OCI-LY1 (cell line): ENCODE data around the gene TREH.

Experiments
- H2AFZ ChIP-seq: fragments of 200-600 bp; sonication (generic), shearing (Covaris generic); 2 replicates; pipeline ENCODE4 v1.6.0; 2014; ENCODE audit warnings: antibody characterized with exemption, mild to moderate bottlenecking, low read length
- H3F3A ChIP-seq: fragments of 200-600 bp; sonication (generic), shearing (Covaris generic); 2 replicates; pipeline ENCODE4 v1.6.0; 2014; ENCODE audit warnings: mild to moderate bottlenecking, antibody characterized with exemption, low read length, moderate library complexity; ENCODE audit not compliant: insufficient read depth
- H3K27ac ChIP-seq: fragments of 200-600 bp; sonication (generic); 2 replicates; pipeline ENCODE4 v1.5.1; 2014; ENCODE audit warnings: low read length, mixed run types, mild to moderate bottlenecking, low read depth; ENCODE audit not compliant: poor library complexity, severe bottlenecking
- H3K27me3 ChIP-seq: fragments of 200-600 bp; sonication (generic); 2 replicates; pipeline ENCODE4 v1.6.0; 2014; ENCODE audit warnings: antibody characterized with exemption, mild to moderate bottlenecking, low read length, moderate library complexity; ENCODE audit not compliant: insufficient read depth
- H3K36me3 ChIP-seq: fragments of 200-600 bp; sonication (generic); 2 replicates; pipeline ENCODE4 v1.6.1; 2014; ENCODE audit warnings: mild to moderate bottlenecking, antibody characterized with exemption, low read length, moderate library complexity, mixed read lengths; ENCODE audit not compliant: insufficient read depth
- H3K4me1 ChIP-seq: fragments of 200-600 bp; sonication (generic); 2 replicates; pipeline ENCODE4 v1.5.1; 2014; ENCODE audit warnings: mild to moderate bottlenecking, low read length, moderate library complexity; ENCODE audit not compliant: insufficient read depth, severe bottlenecking
- H3K4me2 ChIP-seq: fragments of 200-600 bp; sonication (generic), shearing (Covaris generic); 2 replicates; pipeline ENCODE4 v1.6.1; 2014; ENCODE audit warnings: low read length
- H3K4me3 ChIP-seq: fragments of 200-600 bp; sonication (generic); 2 replicates; pipeline ENCODE4 v1.5.1; 2014; ENCODE audit warnings: low read length, low read depth, mild to moderate bottlenecking, mixed read lengths; ENCODE audit not compliant: poor library complexity, severe bottlenecking
- H3K79me2 ChIP-seq: fragments of 200-600 bp; shearing (Covaris generic); 2 replicates; pipeline ENCODE4 v1.6.1; 2016; ENCODE audit warnings: mixed run types, low read length, mixed read lengths; ENCODE audit not compliant: insufficient read depth
- H3K9ac ChIP-seq: fragments of 200-600 bp; sonication (generic), shearing (Covaris generic); 2 replicates; pipeline ENCODE4 v1.6.1; 2014; ENCODE audit warnings: mild to moderate bottlenecking, low read length, mixed read lengths
- H3K9me2 ChIP-seq: fragments of 200-600 bp; sonication (generic), shearing (Covaris generic); 2 replicates; pipeline ENCODE4 v1.6.1; 2014; ENCODE audit warnings: low read depth, mild to moderate bottlenecking, low read length, mixed read lengths
- H3K9me3 ChIP-seq: fragments of 200-600 bp; shearing (Covaris generic); 2 replicates; pipeline ENCODE4 v1.6.1; 2014; ENCODE audit warnings: low read length, mixed read lengths
- H4K20me1 ChIP-seq: fragments of 200-600 bp; sonication (generic), shearing (Covaris generic); 2 replicates; pipeline ENCODE4 v1.6.0; 2016; ENCODE audit warnings: mild to moderate bottlenecking, low read length; ENCODE audit not compliant: insufficient read depth
- EZH2 ChIP-seq: fragments of 200-600 bp; sonication (generic), shearing (Covaris generic); IDR thresholded peaks from 2 replicates; pipeline ENCODE4 v1.8.0; 2017; ENCODE audit warnings: borderline replicate concordance, mixed run types, mild to moderate bottlenecking, antibody characterized with exemption, low read length, moderate library complexity, mixed read lengths
- TF ChIP-seq, protein P1 (sequence below): fragments of 200-600 bp; sonication (generic), shearing (Covaris generic); IDR thresholded peaks from 2 replicates; pipeline ENCODE4 v1.5.1; 2017; ENCODE audit warnings: mild to moderate bottlenecking, antibody characterized with exemption, low read length, moderate library complexity, mixed read lengths

Gene TREH

DNA sequence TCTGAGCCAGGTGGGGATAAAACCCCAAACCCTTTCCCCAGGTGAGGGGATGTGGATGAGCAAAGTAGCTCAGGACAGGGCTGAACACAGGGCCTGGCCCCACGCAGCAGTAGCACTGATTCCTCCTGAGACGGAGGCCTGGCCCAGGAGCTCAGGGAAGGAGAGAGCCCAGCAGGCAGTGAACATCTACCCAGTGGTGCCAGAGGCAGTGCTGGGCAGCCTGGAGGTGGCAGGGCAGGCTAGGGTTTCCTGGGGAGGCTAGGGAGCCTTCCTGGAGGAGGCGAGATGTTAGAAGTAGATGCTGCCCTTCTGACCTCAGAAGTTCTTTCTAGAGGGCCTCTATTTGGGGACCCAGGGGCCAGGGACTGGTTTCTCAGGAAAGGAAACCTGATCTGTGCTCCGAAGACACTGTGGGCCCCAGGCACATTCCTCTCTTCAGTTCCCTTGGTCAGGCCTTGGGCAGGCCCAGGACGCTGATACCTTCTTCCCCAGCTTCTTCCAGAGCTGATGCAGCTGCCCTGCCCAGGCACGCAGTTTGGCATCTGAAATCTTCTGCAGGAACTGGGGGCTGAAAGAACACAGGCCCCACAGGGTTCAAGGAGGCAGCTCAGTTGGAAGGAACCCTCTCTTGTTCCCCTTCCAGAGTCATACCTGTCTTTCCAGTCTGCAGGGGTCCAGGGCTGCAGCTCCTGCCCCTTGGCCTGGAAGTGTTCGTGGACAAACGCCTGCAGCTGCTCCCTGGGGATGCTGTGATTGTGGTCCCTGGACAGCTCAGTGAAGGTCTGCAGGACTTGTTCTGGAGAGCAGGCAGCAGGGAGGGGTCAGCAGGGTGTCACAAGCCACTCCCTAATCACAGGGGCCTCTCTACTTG is 16.8 kb downstream of the TREH start:
- peaks cover 10% of the 10 kb centered on the region for H3K4me1 ChIP-seq

DNA sequence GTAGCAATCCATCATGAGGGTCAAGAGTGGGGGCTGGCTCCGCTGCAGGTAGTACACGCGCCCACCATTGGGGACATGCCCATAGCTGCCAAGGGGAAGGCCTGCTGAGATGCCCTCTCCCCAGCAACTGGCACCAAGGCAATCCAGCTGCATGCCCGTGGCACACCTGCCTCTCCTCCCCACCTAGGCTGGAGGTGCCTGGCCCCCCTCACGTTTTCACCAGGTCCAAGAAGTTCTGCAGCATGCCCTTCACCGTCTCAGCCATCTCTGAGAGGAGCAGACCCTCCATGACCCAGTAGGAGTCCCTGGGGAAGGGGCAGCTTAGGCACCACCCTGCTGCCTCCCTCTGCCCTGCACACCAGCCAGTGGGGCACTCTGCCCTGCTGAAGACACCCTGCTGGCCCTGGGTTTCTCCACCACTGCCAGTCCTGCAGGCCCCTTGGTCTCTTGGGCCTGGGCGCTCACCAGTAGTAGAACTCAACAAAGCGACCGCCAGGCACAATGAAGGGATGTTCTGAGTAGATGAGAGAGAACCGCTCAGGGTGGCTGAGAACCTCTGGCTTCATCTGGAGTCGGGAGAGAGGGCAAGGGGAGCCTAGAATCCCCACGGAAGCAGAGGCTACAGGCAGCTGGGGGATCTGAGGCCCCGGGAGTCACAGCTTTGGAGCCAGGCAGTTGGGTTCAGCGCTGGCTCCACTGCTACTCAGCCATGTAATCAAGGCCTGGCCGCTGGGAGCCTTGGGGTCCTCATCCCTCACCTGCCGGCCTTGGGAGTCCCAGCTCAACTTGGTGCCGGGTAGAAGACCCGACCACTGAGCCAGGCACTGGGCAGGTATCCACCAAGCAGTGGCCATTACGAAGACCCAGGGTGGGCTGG is 17.8 kb downstream of the TREH start:
- no peak for TF ChIP-seq EZH2
- TF ChIP-seq, protein P1, sequence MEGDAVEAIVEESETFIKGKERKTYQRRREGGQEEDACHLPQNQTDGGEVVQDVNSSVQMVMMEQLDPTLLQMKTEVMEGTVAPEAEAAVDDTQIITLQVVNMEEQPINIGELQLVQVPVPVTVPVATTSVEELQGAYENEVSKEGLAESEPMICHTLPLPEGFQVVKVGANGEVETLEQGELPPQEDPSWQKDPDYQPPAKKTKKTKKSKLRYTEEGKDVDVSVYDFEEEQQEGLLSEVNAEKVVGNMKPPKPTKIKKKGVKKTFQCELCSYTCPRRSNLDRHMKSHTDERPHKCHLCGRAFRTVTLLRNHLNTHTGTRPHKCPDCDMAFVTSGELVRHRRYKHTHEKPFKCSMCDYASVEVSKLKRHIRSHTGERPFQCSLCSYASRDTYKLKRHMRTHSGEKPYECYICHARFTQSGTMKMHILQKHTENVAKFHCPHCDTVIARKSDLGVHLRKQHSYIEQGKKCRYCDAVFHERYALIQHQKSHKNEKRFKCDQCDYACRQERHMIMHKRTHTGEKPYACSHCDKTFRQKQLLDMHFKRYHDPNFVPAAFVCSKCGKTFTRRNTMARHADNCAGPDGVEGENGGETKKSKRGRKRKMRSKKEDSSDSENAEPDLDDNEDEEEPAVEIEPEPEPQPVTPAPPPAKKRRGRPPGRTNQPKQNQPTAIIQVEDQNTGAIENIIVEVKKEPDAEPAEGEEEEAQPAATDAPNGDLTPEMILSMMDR: no peak
- no peak overlapping the region for H3K27ac ChIP-seq
- no peaks in the 10 kb centered on the region for H3F3A ChIP-seq
- no peak overlapping the region for H3K9ac ChIP-seq
- peaks cover 10% of the 10 kb centered on the region for H3K4me1 ChIP-seq
- H3K79me2 ChIP-seq: no peaks in the 10 kb centered on the region
- no peaks in the 10 kb centered on the region for H4K20me1 ChIP-seq
- H3K9me3 ChIP-seq: no peaks in the 10 kb centered on the region
- no peak overlapping the region for H2AFZ ChIP-seq
- H3K9me2 ChIP-seq: no peaks in the 10 kb centered on the region
- no peaks in the 10 kb centered on the region for H3K27me3 ChIP-seq
- H3K36me3 ChIP-seq: no peaks in the 10 kb centered on the region
- H3K4me3 ChIP-seq: no peak overlapping the region
- H3K4me2 ChIP-seq: no peak overlapping the region

More for the DNA sequence above, 16.8 kb downstream of the TREH start:
- TF ChIP-seq EZH2: no peak
- TF ChIP-seq, protein P1: no peak
- Histone ChIP-seq H3K36me3 (no peaks in the 10 kb centered on the region), H3K27ac (no peak overlapping the region), H3K4me2 (no peak overlapping the region), H3K9me2 (no peaks in the 10 kb centered on the region), H3K9ac (no peak overlapping the region), H4K20me1 (no peaks in the 10 kb centered on the region), H2AFZ (no peak overlapping the region), H3K9me3 (no peaks in the 10 kb centered on the region), H3K27me3 (no peaks in the 10 kb centered on the region), H3K4me3 (no peak overlapping the region), H3K79me2 (no peaks in the 10 kb centered on the region), H3F3A (no peaks in the 10 kb centered on the region)

DNA sequence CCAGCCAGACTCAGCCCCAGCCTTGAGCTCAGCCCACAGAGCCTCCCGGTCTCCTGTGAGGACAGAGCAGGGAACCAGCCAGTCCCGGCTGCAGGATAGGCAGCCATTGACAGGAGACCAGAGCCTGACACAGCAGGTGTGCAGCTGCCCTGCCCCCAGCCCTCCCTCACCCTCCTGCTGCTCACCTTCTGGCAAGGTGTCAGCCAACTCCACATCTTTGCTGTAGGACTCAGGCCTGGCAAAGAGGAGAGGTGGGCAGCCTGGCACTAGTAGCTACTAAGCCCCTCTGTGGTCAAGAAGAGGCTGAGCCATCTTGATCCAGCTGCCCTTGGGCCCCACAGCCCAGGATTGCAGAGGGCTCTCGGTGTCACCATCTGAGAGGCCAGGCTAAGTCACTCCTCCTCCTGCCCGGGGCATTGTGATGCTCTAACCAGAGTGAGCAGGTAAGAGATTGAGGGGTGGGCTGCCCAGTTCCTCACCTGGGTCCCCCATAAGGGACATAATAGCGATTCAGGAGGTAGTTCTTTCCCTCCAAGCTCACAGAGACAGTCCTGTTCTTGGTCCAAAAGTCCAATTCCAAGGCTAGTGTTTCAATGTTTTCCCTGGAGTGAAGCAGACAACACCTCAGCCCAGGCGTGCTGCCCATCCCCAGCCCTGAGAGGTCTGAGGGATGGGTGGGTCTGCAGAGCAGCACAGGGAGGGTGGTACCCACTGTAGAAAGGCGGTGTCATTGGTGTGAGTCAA is 18.6 kb downstream of the TREH start:
- no peaks in the 10 kb centered on the region for H3K9me3 ChIP-seq
- TF ChIP-seq, protein P1: no peak
- TF ChIP-seq EZH2: no peak
- H3K9me2 ChIP-seq: no peaks in the 10 kb centered on the region
- no peak overlapping the region for H3K9ac ChIP-seq
- no peaks in the 10 kb centered on the region for H4K20me1 ChIP-seq
- H3F3A ChIP-seq: no peaks in the 10 kb centered on the region
- H3K4me1 ChIP-seq: peaks cover 3% of the 10 kb centered on the region
- H3K4me3 ChIP-seq: no peak overlapping the region
- H3K79me2 ChIP-seq: no peaks in the 10 kb centered on the region
- H2AFZ ChIP-seq: no peak overlapping the region
- no peak overlapping the region for H3K4me2 ChIP-seq
- no peaks in the 10 kb centered on the region for H3K36me3 ChIP-seq
- H3K27me3 ChIP-seq: no peaks in the 10 kb centered on the region
- H3K27ac ChIP-seq: no peak overlapping the region
